ENCODE results near the gene DCAF4.

DCAF4 gene

DNA sequence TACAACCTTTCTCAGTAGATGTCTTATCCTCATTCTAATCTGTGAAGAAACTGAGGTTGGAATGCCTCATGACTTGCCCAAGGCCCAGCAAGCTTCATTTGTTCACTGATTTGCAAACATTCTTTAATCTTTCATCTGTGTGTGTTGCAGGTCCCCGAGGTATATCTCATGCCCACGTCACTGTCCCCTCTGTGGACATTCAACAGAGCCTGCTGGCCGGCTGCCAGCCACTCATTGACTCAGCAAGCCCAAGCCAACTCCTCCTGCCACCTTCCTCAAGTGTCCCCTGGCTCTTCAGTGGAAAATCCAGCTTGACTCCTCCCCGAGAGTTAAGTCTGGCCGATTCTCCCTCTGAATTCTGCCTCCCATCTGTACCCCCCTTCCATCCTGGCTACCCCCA, 1.9 kb upstream of the DCAF4 start:
- H3K36me3 ChIP-seq (ENCODE audit: control insufficient read depth, insufficient read depth, low read length) = no peaks in the 10 kb centered on the region
- H3K27me3 ChIP-seq (replicated peaks; ENCODE audit: control insufficient read depth, insufficient read depth, low read length) = no peaks in the 10 kb centered on the region
- H3K4me3 ChIP-seq (replicated peaks; ENCODE audit: low read depth, low read length) = no peak overlapping the region
- TF ChIP-seq, protein P1, sequence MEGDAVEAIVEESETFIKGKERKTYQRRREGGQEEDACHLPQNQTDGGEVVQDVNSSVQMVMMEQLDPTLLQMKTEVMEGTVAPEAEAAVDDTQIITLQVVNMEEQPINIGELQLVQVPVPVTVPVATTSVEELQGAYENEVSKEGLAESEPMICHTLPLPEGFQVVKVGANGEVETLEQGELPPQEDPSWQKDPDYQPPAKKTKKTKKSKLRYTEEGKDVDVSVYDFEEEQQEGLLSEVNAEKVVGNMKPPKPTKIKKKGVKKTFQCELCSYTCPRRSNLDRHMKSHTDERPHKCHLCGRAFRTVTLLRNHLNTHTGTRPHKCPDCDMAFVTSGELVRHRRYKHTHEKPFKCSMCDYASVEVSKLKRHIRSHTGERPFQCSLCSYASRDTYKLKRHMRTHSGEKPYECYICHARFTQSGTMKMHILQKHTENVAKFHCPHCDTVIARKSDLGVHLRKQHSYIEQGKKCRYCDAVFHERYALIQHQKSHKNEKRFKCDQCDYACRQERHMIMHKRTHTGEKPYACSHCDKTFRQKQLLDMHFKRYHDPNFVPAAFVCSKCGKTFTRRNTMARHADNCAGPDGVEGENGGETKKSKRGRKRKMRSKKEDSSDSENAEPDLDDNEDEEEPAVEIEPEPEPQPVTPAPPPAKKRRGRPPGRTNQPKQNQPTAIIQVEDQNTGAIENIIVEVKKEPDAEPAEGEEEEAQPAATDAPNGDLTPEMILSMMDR (IDR thresholded peaks at IDR 0.05; ENCODE audit: insufficient read depth, low read length, poor library complexity, severe bottlenecking) = no peak
- no peak for DNase-seq (ENCODE audit: extremely low read depth, insufficient read length)

DNA sequence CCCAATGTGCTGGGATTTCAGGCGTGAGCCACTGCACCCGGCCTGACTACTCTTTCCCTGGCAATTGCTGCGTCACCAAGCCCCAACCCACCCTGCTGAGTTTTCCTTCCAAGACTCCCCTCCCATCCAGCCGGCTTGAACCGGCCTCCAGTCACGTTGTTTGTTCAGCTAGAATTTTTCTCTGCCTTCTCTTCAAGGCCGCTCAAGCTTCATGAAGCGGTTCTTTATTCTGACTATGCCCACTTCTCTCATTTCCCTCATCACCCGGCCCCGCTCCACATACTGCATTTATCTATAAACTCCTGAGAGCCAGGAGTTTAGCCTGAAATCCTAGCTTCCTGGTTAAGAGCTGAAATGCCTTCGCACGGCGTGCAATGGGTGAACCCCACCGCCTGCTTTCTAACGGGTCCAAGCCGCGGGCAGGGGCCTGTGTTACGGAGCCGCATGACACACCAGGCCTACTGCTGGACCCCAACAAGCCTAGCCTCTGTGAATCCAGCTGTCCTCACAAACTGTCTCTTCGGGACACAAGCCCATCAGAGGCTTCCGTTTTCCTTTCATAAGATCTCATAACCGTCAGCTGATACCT, 999 bp upstream of the DCAF4 start:
- TF ChIP-seq, protein P1 (IDR thresholded peaks at IDR 0.05; ENCODE audit: insufficient read depth, low read length, poor library complexity, severe bottlenecking) = no peak
- H3K36me3 ChIP-seq (ENCODE audit: control insufficient read depth, insufficient read depth, low read length) = no peaks in the 10 kb centered on the region; the same call in 1 of the 2 replicates
- no peaks in the 10 kb centered on the region for H3K27me3 ChIP-seq (replicated peaks; ENCODE audit: control insufficient read depth, insufficient read depth, low read length)
- H3K4me3 ChIP-seq (replicated peaks; ENCODE audit: low read depth, low read length) = peak overlapping the region; percentile 87
- no peak for DNase-seq (ENCODE audit: extremely low read depth, insufficient read length)

DNA sequence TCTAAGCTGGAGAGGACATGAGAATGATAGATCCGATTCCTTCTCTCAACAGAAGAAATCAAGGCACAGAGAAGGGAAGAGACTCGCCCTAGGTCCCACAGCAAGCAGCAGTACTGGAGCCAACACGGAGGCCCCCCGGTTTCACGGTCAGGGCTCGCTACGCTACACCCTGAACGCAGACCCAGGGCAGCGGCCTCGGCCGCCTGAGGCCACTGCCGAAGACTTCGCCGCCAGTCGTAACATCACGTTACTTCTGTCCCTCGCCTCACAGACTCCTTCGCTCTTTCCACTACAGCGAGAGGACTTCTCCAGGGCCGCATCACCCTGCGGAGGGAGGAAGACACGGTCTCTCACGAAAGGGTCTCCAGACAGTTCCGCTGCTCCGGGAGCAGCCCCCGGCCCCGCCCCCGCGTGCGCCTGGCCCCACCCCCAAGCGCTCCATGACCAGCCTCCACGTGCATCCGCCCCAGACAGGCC, 411 bp upstream of the DCAF4 start:
- H3K27me3 ChIP-seq (replicated peaks; ENCODE audit: control insufficient read depth, insufficient read depth, low read length) = no peaks in the 10 kb centered on the region
- TF ChIP-seq, protein P1 (IDR thresholded peaks at IDR 0.05; ENCODE audit: insufficient read depth, low read length, poor library complexity, severe bottlenecking) = no peak
- peak overlapping the region; percentile 87 for H3K4me3 ChIP-seq (replicated peaks; ENCODE audit: low read depth, low read length)
- H3K36me3 ChIP-seq (ENCODE audit: control insufficient read depth, insufficient read depth, low read length) = no peaks in the 10 kb centered on the region; the same call in 1 of the 2 replicates
- no peak for DNase-seq (ENCODE audit: extremely low read depth, insufficient read length)

DNA sequence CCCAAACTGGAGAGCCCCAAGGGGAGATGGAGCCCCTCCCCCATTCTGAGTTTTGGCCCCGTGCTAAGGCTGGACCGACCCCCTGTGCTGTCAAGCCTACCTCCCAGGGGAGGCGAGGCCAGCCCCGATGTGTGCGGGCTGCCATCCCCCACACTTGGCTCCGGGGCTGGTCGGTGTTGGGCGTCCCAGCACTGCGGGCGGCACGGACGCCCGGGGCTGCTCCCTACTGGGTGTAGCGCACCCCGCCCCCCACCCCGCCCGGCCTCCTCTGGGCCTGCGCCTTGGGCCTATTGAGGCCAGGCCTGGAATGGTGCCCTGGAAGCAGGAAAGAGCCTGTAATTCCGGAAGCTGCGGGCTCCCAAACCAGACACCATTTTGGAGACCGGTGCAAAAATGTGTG, 2.6 kb downstream of the DCAF4 start:
- no peaks in the 10 kb centered on the region; the same call in 1 of the 2 replicates for H3K36me3 ChIP-seq (ENCODE audit: control insufficient read depth, insufficient read depth, low read length)
- no peaks in the 10 kb centered on the region for H3K27me3 ChIP-seq (replicated peaks; ENCODE audit: control insufficient read depth, insufficient read depth, low read length)
- TF ChIP-seq, protein P1 (IDR thresholded peaks at IDR 0.05; ENCODE audit: insufficient read depth, low read length, poor library complexity, severe bottlenecking) = no peak
- no peak overlapping the region for H3K4me3 ChIP-seq (replicated peaks; ENCODE audit: low read depth, low read length)
- DNase-seq (ENCODE audit: extremely low read depth, insufficient read length) = no peak

DNA sequence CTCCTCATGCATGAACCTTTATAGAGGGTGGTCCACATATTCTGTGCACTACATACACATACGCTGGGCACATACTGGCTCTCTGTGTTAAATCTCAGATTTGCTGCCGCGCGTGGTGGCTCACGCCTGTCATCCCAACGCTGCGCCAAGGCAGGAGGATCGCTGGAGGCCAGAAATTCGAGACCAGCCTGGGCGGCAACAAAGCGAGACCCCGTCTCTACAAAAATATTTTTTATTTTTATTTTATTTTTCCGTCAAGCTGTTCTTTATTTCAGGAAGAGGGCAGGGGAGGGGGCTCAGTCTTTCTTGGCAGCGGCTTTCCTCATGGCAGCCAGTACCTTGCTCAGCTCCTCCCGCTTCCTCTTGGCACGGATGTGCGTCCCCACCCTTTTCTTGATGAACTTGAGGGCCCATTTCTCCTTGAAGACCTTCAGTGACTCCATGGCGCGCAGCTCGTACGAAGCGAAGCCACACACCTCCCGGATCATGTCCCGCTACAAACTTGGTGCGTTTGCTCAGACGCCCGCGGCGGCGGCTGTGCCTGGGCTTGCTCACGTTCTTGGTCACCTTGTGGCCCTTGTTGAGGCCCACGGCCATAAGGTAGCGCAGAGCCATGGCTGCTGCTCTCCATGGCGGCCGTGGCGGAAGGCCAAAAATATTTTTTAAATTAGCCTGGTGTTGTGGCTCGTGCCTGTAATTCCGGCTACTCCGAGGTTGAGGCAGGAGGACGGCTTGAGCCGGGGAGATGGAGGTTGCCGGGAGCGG, 3.2 kb downstream of the DCAF4 start:
- no peaks in the 10 kb centered on the region; the same call in 1 of the 2 replicates for H3K36me3 ChIP-seq (ENCODE audit: control insufficient read depth, insufficient read depth, low read length)
- no peak overlapping the region for H3K4me3 ChIP-seq (replicated peaks; ENCODE audit: low read depth, low read length)
- no peak for DNase-seq (ENCODE audit: extremely low read depth, insufficient read length)
- H3K27me3 ChIP-seq (replicated peaks; ENCODE audit: control insufficient read depth, insufficient read depth, low read length) = no peaks in the 10 kb centered on the region
- TF ChIP-seq, protein P1 (IDR thresholded peaks at IDR 0.05; ENCODE audit: insufficient read depth, low read length, poor library complexity, severe bottlenecking) = no peak

Measured in GM06990 (cell line).